Measurements from ENCODE around the gene FAM227A.
"Not testable (repeated sequence)": the region's sequence is repeated elsewhere in the genome, so short reads cannot be mapped to it uniquely, and the experiment has no call there.

The FAM227A gene

DNA sequence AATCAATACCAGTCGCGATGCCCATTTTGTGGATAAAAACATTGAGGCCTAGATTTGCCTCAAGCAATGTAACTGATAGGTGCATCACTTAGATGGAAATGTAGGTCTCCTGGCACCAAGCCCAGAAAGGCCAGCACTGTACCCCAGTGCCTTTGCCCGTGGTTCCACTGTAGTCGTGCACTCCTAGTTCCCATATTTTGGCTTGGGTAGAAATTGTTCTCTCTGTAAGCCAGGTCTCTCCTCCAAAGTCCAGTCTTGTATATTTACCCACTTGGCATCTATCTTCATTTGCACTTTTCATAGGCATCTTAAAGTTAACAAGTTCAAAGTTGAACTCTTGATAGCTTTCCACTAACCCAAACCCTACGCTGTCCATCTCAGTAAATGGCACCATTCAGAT is 44.6 kb downstream of the FAM227A start:
- no peak for DNase-seq (ENCODE audit: low read depth)

GRCh38 chr22:38610234-38610633 is 46.0 kb downstream of the FAM227A start:
- no peak for DNase-seq (ENCODE audit: low read depth)

DNA sequence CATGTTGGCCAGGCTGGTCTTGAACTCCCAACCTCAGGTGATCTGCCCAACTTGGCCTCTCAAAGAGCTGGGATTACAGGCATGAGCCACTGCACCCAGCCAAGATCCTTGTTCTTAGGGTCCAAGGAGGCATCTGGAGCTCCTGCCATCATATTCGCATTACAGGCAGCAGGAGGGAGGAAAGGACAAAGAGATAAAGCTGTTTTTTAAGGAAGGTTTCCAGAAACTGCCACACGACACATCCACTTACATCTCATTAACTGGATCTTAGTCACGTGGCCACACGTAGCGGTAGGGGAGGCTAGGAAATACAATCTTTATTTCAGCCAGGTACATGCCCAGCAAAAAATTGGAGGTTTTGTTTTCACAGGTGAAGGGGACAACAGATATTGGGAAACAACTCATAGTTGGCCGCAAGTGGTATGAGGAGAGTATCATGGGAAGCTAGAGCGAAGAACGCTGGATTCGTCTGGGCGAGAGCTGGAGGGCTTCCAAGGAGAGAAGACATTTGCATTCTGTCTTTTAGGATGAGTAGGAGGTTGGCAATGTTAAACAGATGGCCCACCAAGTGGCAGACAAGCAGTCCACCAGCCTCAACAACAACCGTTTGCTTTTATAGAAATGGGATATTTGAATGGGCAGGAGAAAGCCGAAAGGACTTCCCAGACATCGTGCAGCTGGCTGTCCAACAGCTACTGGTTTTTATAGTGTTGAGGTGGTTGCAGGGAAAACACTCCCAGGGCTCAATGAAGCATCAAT is 47.0 kb downstream of the FAM227A start:
- DNase-seq (ENCODE audit: low read depth): no peak

- DNase-seq (ENCODE audit: low read depth): no peak
Measured at GRCh38 chr22:38607680-38608079, 48.5 kb downstream of the FAM227A start.

DNA sequence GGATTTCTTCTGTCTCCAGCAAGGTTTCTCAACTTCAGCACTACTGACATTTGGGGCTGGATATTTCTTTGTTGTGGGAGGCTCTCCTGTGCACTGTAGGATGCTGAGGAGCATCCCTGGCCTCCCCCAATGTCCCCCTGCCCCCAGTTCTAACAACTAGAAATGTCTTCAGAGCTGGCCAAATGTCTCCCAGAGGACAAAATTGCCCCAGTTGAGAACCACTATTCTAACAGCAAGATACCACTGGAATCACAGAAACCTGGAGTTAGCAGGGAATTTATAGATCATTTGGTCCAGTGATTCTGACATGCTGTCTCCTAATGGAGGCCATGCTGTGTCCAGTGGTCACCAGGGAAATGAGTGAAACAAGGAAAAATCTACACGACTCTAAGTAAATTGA is 54.0 kb downstream of the FAM227A start:
- DNase-seq (ENCODE audit: low read depth): no peak

- DNase-seq (ENCODE audit: low read depth): no peak
Measured at GRCh38 chr22:38601221-38601764, 54.9 kb downstream of the FAM227A start.

- DNase-seq (ENCODE audit: low read depth): no peak
Measured at GRCh38 chr22:38599466-38599865, 56.7 kb downstream of the FAM227A start.

DNA sequence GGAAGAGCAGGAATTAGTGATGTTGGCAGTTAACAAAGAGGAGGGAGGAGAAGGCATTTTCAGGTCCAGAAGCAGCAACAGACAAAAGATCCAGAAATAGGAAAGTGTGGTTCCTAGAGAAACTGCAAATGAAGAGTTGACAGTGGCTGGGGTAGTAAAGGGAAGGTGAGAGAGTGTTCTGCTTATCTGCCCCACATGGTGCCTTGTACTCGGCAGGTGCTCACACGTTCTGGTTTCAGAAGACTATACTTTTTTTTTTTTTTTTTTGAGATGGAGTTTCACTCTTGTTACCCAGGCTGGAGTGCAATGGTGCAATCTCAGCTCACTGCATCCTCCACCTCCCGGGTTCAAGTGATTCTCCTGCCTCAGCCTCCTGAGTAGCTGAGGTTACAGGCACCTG is 73.3 kb downstream of the FAM227A start:
- DNase-seq (ENCODE audit: low read depth): not testable (repeated sequence)

DNA sequence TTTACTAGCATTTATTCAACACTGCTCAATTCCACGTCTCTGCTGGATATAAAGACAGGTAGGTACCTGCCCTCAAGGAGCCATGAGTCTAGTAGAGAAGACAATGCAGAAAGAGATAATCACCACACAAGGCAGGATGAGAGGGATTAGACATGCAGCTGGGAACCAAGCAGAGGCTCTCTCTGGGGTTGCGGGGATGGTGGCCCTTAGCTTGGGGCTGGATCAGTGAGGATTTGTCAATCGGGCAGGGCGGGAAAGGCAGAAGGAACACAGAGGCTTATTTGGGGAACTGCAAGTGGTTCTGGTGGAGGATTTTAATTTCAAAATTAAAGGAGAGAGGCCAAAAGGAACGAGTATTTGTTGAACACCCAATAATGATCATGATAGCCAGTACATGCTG is 77.7 kb downstream of the FAM227A start:
- no peak for DNase-seq (ENCODE audit: low read depth)

DNA sequence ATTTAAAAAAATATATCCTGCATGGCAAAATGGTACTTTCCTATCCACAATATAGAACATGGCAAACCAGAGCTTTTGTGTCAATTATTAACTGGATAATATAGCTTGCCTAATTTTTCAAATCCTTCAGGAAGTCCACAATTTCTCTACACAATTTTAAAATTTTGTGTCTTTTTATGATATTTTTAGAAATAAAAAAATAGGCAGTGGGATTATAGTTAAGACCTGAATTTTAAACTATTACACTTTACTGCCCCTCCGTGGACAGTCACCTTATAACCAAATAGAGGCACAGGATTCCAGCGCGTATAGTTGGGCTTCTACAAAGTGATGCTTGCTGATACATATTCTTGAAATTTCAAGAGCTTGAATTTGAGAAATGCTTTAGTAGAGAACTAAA is 84.1 kb downstream of the FAM227A start:
- DNase-seq (ENCODE audit: low read depth): no peak

DNA sequence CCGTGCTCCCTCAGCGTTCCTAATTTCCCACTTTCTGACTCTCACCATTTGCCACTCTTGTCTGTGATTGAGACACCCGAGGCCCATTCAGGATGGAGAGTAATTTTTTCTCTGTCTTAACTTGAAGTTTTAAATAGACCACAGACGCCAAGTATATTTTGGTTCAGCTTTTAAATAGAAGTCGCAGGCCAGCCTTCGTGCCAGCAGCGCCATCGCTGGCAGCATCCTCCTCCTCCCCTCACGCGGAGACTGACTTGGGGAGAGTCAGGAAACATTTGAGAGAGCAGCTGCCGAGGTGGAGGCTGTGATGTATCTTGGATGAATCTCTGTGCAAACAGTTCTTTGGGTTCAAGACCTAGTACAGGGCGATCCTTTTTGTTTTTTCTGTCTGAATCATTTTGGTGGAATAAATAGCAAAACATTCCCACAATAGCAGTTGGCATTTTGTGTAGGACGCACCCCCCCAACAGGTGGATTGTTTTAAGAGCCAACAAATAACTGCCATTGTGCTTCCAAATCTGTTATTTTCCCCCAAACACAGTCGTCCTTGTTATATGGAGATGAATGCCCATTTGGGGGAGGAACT is 85.3 kb downstream of the FAM227A start:
- DNase-seq (ENCODE audit: low read depth): peak; percentile 26

GRCh38 chr22:38569972-38570778 is 86.0 kb downstream of the FAM227A start, which contains the start of gene DMC1:
Gene DMC1, minus strand, starts transcription at chr22:38570183. Its CDS starts 1,927 bp downstream, at chr22:38568256.
- peak; percentile 98 for DNase-seq (ENCODE audit: low read depth)

DNA sequence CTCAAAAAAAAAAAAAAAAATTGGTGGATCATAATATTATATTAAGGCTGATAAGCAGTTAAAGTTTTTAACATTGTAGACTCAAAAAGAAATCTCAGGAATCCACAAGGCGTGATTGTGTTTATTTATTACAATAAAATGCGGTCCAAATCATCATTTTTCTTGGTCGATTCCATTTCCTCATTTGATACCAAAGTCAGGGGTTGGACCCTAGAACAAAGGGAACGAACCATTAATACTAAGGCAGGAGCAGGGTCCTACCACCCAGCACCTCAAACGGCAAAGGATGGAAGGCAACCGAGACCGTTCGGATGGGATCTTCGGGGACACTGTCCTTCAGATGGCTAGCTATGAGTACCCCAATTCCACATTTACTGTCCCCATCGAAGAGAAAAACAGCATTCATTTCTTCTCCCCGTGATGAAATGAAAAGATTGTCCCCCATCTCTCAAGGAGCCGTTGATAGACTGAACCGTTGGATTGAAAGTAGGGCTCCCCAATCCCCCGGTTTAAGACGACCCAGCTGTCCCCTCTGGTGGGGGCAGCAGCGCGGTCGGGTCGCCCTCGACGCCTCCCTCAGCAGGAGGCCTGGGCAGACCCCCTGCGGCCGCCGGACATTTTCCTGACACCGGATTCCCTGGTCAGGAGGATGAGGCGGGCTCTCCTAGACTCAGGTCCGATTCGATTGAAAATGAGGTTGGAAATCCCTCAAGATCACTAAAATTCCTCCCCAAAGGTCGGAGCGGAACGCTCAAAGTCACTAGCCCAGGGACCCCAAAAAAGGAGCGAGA is 86.8 kb downstream of the FAM227A start:
- peak; percentile 11 for DNase-seq (ENCODE audit: low read depth)

DNA sequence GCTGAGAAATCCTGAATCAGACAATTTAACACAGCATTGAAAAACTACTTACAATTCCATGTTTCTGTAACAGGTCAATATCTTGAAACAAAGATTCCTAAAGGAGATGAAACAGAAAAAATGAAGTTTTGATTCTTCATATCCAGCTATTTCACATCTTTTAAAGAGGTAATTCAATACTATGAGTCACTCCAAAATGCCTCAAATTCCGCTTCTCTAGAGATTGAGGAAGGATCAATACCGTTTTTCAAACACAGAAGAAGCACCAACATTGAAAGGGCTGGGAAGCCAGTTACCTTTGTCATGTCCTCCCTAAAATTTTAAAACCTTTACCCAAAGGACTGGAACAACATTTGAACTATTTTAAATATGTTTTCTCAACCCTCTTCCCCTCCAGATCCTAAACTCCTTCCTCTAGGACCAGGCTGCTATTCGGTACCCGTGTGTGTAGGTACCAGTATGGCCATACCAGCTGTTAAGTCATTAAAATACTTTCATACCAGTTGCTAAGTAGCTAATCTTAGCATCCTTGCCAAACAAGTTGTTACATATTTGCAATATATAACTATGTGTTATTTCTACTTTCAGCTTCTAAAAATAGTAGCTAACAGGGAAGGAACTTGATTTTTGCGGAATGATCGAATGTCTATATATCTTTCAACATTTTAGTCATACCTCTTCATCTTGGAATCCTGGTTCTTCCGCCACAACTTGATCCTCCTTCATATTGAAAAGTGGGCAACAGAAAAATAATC is 88.5 kb downstream of the FAM227A start:
- no peak for DNase-seq (ENCODE audit: low read depth)

DNA sequence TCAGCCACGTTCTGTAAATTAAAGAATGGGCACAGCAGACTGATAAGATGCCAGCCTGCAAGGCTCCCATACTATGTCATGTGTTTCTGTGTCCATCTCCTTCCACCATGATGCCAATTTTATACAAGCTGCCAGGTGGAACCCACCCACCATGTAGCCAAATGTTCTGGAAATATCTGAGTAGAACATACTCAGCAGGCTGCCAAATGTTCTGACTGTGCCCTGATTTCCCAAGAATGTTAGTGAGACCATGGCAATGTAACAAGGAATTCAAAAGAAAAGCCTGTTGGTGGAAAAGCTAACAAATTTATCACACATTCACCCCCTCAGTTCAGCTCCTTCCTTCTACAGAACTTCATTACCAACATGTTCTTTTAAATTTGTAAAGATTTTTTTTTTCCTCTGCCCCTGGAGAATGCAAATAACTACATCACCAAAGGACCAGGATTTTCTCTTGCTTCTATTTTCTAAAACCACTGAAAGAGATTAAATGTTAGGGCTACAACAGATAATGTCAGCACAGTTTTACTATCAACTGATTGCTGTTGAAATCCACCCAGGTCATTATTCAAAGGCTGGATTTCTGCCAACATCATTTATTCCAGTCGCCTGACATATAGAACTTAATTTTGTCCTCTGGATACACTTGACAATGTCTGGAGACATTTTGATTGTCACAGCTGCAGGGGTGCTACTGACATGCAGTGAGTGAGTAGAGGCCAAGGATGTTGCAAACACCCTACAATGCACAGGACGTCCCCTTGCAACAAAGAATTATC is 89.3 kb downstream of the FAM227A start:
- DNase-seq (ENCODE audit: low read depth): no peak

GRCh38 chr22:38565441-38565840 is 90.8 kb downstream of the FAM227A start:
- DNase-seq (ENCODE audit: low read depth): no peak

DNA sequence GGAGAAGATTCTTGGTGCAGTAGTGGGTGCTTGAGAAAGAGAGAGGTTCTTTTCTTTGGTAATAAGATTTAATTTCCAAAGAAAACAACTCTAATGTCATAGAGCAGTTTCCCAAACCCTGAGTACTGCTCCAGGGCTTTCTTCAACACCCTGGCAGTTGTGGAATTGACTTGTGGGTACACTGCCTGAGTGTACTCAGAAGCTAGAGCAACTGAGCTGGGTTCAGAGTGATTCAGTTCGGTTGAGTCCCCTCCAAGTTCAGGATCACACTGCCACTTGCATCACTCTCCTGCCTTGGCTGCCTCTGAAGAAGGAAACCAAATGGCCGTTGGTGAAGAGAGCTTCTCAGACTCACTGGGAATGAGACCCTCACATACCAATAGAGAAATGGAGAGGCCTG is 91.5 kb downstream of the FAM227A start:
- no peak for DNase-seq (ENCODE audit: low read depth)

- no peak for DNase-seq (ENCODE audit: low read depth)
Measured at GRCh38 chr22:38554281-38554680, 101.9 kb downstream of the FAM227A start.

GRCh38 chr22:38549101-38549894 is 106.9 kb downstream of the FAM227A start:
- DNase-seq (ENCODE audit: low read depth): no peak

All from activated T-cell treated with anti-CD3 and anti-CD28 coated beads for 48 hours (primary cell).